ENCODE data around the gene IL1R1.
"Not testable (repeated sequence)": the region's sequence is repeated elsewhere in the genome, so short reads cannot be mapped to it uniquely, and the experiment has no call there.

IL1R1 gene

GRCh38 chr2:102103284-102103683, 39.3 kb upstream of the IL1R1 start:
- H3K4me3 ChIP-seq (ENCODE audit: low read depth in 1 of 2, low read length in 2 of 2): no peak overlapping the region
- H3K9me3 ChIP-seq (ENCODE audit: control insufficient read depth in 1 of 2, low read length in 2 of 2): no peaks in the 10 kb centered on the region
- H3K27ac ChIP-seq (ENCODE audit: low read length): no peak overlapping the region
- no peaks in the 10 kb centered on the region for H3K4me1 ChIP-seq (ENCODE audit: control insufficient read depth in 1 of 2, insufficient read depth in 2 of 2, low read length in 2 of 2)
- H3K27me3 ChIP-seq (ENCODE audit: low read depth, low read length): no peaks in the 10 kb centered on the region
- H3K36me3 ChIP-seq (ENCODE audit: control insufficient read depth in 1 of 2, insufficient read depth in 2 of 2, low read length in 2 of 2): no peaks in the 10 kb centered on the region

DNA sequence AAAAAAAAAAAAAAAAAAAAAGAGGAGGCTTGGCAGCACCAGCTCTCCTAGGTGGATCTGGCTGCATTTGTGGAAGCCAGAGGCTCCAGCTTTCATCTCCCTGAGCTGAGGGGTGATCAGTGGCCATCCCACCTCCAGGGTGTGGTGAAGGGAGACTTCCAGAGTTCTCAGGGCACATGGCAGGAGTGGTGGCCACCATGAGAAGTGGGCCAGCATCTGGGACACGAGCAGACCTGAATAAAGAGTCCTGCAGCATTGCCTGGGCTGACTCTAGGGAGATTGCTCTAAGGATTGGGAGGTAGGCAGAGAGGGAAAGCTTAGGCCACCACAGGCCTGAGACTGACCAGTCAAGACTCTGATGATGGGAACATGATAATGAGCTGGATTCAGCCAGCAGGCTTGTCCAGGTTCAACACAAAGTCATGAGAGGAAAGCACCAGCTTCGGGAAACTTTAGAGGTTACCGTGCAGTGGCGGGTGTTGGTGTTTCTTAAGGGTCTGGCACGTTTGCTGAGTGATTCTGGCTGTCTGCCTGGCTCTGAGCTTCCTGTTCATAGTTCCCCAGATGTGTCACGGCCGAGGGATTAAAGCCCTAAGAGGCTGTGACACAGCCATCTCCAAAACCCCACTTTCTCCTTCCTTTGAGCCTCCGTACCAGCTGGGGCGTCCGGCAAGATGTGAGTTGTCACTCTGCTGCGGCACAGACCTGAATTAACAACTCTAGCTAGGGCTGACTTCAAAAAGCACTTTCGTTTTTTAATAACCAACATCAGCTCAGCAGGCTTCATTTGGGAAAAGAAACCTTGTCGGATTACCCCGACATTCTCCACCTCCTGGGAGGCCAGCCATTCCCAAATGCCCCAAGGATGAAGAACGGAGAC, 38.3 kb upstream of the IL1R1 start:
- H3K27me3 ChIP-seq (ENCODE audit: low read depth, low read length): no peaks in the 10 kb centered on the region
- H3K9me3 ChIP-seq (ENCODE audit: control insufficient read depth in 1 of 2, low read length in 2 of 2): no peaks in the 10 kb centered on the region
- H3K36me3 ChIP-seq (ENCODE audit: control insufficient read depth in 1 of 2, insufficient read depth in 2 of 2, low read length in 2 of 2): no peaks in the 10 kb centered on the region
- peak overlapping the region; percentile 48 for H3K27ac ChIP-seq (ENCODE audit: low read length)
- H3K4me3 ChIP-seq (ENCODE audit: low read depth in 1 of 2, low read length in 2 of 2): peak overlapping the region; percentile 49 to 52
- no peaks in the 10 kb centered on the region for H3K4me1 ChIP-seq (ENCODE audit: control insufficient read depth in 1 of 2, insufficient read depth in 2 of 2, low read length in 2 of 2)

DNA sequence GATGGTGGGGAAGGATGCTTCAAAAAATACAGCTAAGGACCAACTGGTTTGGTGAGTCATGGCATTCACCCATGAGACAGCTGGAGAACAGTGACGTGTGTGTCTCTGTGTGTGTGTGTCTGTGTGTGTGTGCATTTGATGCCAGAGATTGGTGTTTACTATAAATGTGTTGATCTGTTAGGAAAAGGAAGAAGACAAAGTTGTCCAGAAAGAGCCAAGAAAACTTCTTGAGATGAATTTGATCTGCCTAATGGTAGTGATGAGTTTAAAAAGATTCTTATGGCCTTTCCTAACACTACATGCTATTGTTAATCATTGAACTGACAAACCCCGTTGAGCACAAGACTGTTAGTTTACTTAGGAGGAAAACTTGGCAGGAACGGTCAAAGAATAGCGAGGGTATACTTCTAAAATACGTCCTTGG, 36.4 kb upstream of the IL1R1 start:
- H3K9me3 ChIP-seq (ENCODE audit: control insufficient read depth in 1 of 2, low read length in 2 of 2): no peaks in the 10 kb centered on the region
- H3K4me1 ChIP-seq (ENCODE audit: control insufficient read depth in 1 of 2, insufficient read depth in 2 of 2, low read length in 2 of 2): no peaks in the 10 kb centered on the region
- no peaks in the 10 kb centered on the region for H3K27me3 ChIP-seq (ENCODE audit: low read depth, low read length)
- H3K27ac ChIP-seq (ENCODE audit: low read length): no peak overlapping the region
- peak overlapping the region; percentile 16 to 52 for H3K4me3 ChIP-seq (ENCODE audit: low read depth in 1 of 2, low read length in 2 of 2)
- no peaks in the 10 kb centered on the region for H3K36me3 ChIP-seq (ENCODE audit: control insufficient read depth in 1 of 2, insufficient read depth in 2 of 2, low read length in 2 of 2)

- H3K27me3 ChIP-seq (ENCODE audit: low read depth, low read length); H3K4me1 ChIP-seq (ENCODE audit: control insufficient read depth in 1 of 2, insufficient read depth in 2 of 2, low read length in 2 of 2); H3K4me3 ChIP-seq (ENCODE audit: low read depth in 1 of 2, low read length in 2 of 2); H3K27ac ChIP-seq (ENCODE audit: low read length); H3K36me3 ChIP-seq (ENCODE audit: control insufficient read depth in 1 of 2, insufficient read depth in 2 of 2, low read length in 2 of 2); H3K9me3 ChIP-seq (ENCODE audit: control insufficient read depth in 1 of 2, low read length in 2 of 2): not testable (repeated sequence)
Measured at GRCh38 chr2:102106813-102107740, 35.5 kb upstream of the IL1R1 start.

GRCh38 chr2:102107741-102108070, 34.8 kb upstream of the IL1R1 start:
- Histone ChIP-seq H3K27me3 (ENCODE audit: low read depth, low read length) (no peaks in the 10 kb centered on the region), H3K4me3 (ENCODE audit: low read depth in 1 of 2, low read length in 2 of 2) (no peak overlapping the region), H3K9me3 (ENCODE audit: control insufficient read depth in 1 of 2, low read length in 2 of 2) (no peaks in the 10 kb centered on the region), H3K27ac (ENCODE audit: low read length) (no peak overlapping the region), H3K36me3 (ENCODE audit: control insufficient read depth in 1 of 2, insufficient read depth in 2 of 2, low read length in 2 of 2) (no peaks in the 10 kb centered on the region), H3K4me1 (ENCODE audit: control insufficient read depth in 1 of 2, insufficient read depth in 2 of 2, low read length in 2 of 2) (no peaks in the 10 kb centered on the region)

DNA sequence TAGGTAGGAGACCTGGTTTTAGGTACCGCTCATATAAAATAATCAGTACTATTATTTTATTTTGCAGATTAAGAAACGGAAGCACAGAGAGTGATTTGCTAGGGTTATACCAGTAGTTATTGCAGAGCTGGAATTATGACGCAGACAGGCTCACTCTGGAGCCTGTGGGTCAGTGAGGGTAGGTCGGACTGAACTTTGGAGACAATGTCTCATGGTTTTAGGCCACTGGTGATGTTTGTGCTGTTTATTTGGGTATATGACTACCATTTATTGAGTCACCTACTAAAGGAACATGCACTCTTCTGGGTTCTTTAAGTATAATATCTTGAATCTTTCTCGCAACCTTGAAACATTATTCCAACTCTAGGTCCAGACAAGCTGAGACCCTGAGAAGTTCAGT, 33.5 kb upstream of the IL1R1 start:
- Histone ChIP-seq H3K27ac (ENCODE audit: low read length) (no peak overlapping the region), H3K27me3 (ENCODE audit: low read depth, low read length) (no peaks in the 10 kb centered on the region), H3K36me3 (ENCODE audit: control insufficient read depth in 1 of 2, insufficient read depth in 2 of 2, low read length in 2 of 2) (no peaks in the 10 kb centered on the region), H3K4me3 (ENCODE audit: low read depth in 1 of 2, low read length in 2 of 2) (no peak overlapping the region), H3K9me3 (ENCODE audit: control insufficient read depth in 1 of 2, low read length in 2 of 2) (no peaks in the 10 kb centered on the region), H3K4me1 (ENCODE audit: control insufficient read depth in 1 of 2, insufficient read depth in 2 of 2, low read length in 2 of 2) (no peaks in the 10 kb centered on the region)

DNA sequence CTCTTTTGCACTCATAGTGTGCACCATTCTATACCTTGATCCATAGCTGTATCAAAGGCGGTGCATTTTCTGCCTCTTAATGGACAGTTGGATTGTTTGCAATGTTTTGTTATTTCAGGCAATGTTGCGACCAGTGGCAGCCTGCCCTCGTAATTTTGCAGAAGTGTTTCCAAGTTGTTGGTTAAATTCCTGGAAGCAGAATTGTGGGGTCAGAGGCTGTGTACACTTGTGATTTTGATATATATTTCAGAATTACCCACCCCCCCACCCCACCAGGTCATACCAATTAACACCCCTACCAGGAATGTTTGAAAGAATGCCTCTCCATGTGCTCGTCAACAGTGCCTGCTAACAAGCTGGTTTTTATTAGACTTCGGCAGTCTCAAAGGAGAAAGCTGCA, 32.4 kb upstream of the IL1R1 start:
- H3K4me1 ChIP-seq (ENCODE audit: control insufficient read depth in 1 of 2, insufficient read depth in 2 of 2, low read length in 2 of 2): no peaks in the 10 kb centered on the region
- no peak overlapping the region for H3K4me3 ChIP-seq (ENCODE audit: low read depth in 1 of 2, low read length in 2 of 2)
- no peaks in the 10 kb centered on the region for H3K36me3 ChIP-seq (ENCODE audit: control insufficient read depth in 1 of 2, insufficient read depth in 2 of 2, low read length in 2 of 2)
- H3K27me3 ChIP-seq (ENCODE audit: low read depth, low read length): no peaks in the 10 kb centered on the region
- no peak overlapping the region for H3K27ac ChIP-seq (ENCODE audit: low read length)
- H3K9me3 ChIP-seq (ENCODE audit: control insufficient read depth in 1 of 2, low read length in 2 of 2): no peaks in the 10 kb centered on the region

GRCh38 chr2:102110596-102111334, 31.8 kb upstream of the IL1R1 start:
- no peak overlapping the region for H3K27ac ChIP-seq (ENCODE audit: low read length)
- no peaks in the 10 kb centered on the region for H3K9me3 ChIP-seq (ENCODE audit: control insufficient read depth in 1 of 2, low read length in 2 of 2)
- no peak overlapping the region for H3K4me3 ChIP-seq (ENCODE audit: low read depth in 1 of 2, low read length in 2 of 2)

GRCh38 chr2:102111823-102112222, 30.7 kb upstream of the IL1R1 start:
- Histone ChIP-seq H3K27me3 (ENCODE audit: low read depth, low read length) (no peaks in the 10 kb centered on the region), H3K4me3 (ENCODE audit: low read depth in 1 of 2, low read length in 2 of 2) (no peak overlapping the region), H3K4me1 (ENCODE audit: control insufficient read depth in 1 of 2, insufficient read depth in 2 of 2, low read length in 2 of 2) (no peaks in the 10 kb centered on the region), H3K36me3 (ENCODE audit: control insufficient read depth in 1 of 2, insufficient read depth in 2 of 2, low read length in 2 of 2) (peaks cover 0 to 8% of the 10 kb centered on the region in 2 donors), H3K9me3 (ENCODE audit: control insufficient read depth in 1 of 2, low read length in 2 of 2) (no peaks in the 10 kb centered on the region), H3K27ac (ENCODE audit: low read length) (no peak overlapping the region)

More at GRCh38 chr2:102110596-102111334, 31.8 kb upstream of the IL1R1 start:
- Histone ChIP-seq H3K4me1 (ENCODE audit: control insufficient read depth in 1 of 2, insufficient read depth in 2 of 2, low read length in 2 of 2) (no peaks in the 10 kb centered on the region), H3K27me3 (ENCODE audit: low read depth, low read length) (no peaks in the 10 kb centered on the region), H3K36me3 (ENCODE audit: control insufficient read depth in 1 of 2, insufficient read depth in 2 of 2, low read length in 2 of 2) (no peaks in the 10 kb centered on the region)

DNA sequence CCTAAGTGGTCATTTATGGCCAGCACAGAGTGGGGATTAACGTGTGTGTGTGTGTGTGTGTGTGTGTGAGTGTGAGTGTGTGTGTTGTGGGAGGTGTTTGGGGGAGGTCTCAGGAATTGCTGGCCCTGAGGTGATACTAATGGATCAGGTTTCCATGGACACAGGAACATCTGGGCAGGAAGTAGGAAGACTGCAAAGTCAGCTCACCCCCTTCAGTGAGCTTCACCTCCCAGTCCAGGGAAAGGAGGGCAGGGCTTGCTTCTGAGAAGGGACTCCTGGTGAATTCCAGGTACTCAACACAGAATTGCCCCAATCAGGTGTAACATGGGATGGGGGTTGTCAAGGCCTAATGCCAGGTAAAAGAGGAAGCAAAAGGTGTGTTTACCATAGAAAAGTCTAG, 30.3 kb upstream of the IL1R1 start:
- no peaks in the 10 kb centered on the region for H3K27me3 ChIP-seq (ENCODE audit: low read depth, low read length)
- no peak overlapping the region for H3K27ac ChIP-seq (ENCODE audit: low read length)
- no peaks in the 10 kb centered on the region for H3K4me1 ChIP-seq (ENCODE audit: control insufficient read depth in 1 of 2, insufficient read depth in 2 of 2, low read length in 2 of 2)
- H3K4me3 ChIP-seq (ENCODE audit: low read depth in 1 of 2, low read length in 2 of 2): no peak overlapping the region
- no peaks in the 10 kb centered on the region for H3K9me3 ChIP-seq (ENCODE audit: control insufficient read depth in 1 of 2, low read length in 2 of 2)
- H3K36me3 ChIP-seq (ENCODE audit: control insufficient read depth in 1 of 2, insufficient read depth in 2 of 2, low read length in 2 of 2): peaks cover 0 to 8% of the 10 kb centered on the region in 2 donors
